MM.1S (cell line): ENCODE data around the gene ATP6V0B.

Experiments
- CTCF ChIP-seq: fragments of 300-600 bp; sonication (generic); IDR thresholded peaks from 2 replicates; pipeline ENCODE4 v1.5.1; 2016; ENCODE audit warnings: antibody characterized with exemption, low read length, mixed read lengths
- EZH2 ChIP-seq: fragments of 300-600 bp; sonication (generic); optimal IDR thresholded peaks from 2 replicates; pipeline ENCODE3; 2017; ENCODE audit warnings: low read depth, mild to moderate bottlenecking, antibody characterized with exemption, low read length, mixed read lengths
- EZH2phosphoT487 ChIP-seq: fragments of 300-600 bp; sonication (generic); IDR thresholded peaks from 2 replicates; pipeline ENCODE4 v1.6.1; 2018; ENCODE audit warnings: antibody characterized with exemption, low read length

GRCh38 chr1:43985984-43986595 lies 11.3 kb downstream of the ATP6V0B start:
- TF ChIP-seq CTCF: no peak
- TF ChIP-seq EZH2: no peak
- TF ChIP-seq EZH2phosphoT487: no peak
